CD14-positive monocyte (primary cell): ENCODE results near the gene GRIK5. TPM values are rescaled to one million over a fixed set of nuclear protein-coding genes. Genes with fewer than 3 reads are reported as not detected.

Experiments
- DNase-seq, 3 donors: peaks; one replicate each; pipeline ENCODE4 v3.0.0-alpha.2; 2011 to 2022
- H2AFZ ChIP-seq: 2 replicates; pipeline ENCODE4 v1.6.0; 2012; ENCODE audit warnings: mild to moderate bottlenecking, low read depth, low read length, inconsistent platforms; ENCODE audit not compliant: insufficient read depth, poor library complexity, severe bottlenecking
- H3K27ac ChIP-seq, 2 donors: 1 replicate in 1 of 2; 2 replicates in 1 of 2; pipeline ENCODE4 v1.5.1; 2012 to 2013; ENCODE audit warnings: low read length in 2 of 2, control low read depth in 1 of 2, inconsistent platforms in 1 of 2, low read depth in 1 of 2, mild to moderate bottlenecking in 1 of 2
- H3K27me3 ChIP-seq, 2 donors: one replicate each; pipeline versions ENCODE4 v1.6.0 to v1.6.1; 2011 to 2013; ENCODE audit warnings: low read length in 2 of 2; ENCODE audit not compliant: control insufficient read depth in 2 of 2, insufficient read depth in 2 of 2
- H3K36me3 ChIP-seq, 2 donors: replicated peaks in 1 of 2; 1 replicate in 1 of 2; 2 replicates in 1 of 2; pipeline versions ENCODE4 v1.5.1 to v1.6.1; 2012 to 2013; ENCODE audit warnings: low read length in 2 of 2, control low read depth in 1 of 2, inconsistent platforms in 1 of 2, mild to moderate bottlenecking in 1 of 2; ENCODE audit not compliant: insufficient read depth in 2 of 2, control insufficient read depth in 1 of 2
- H3K4me1 ChIP-seq, 2 donors: 1 replicate in 1 of 2; 2 replicates in 1 of 2; pipeline versions ENCODE4 v1.5.1 to v1.6.1; 2012 to 2013; ENCODE audit warnings: low read length in 2 of 2, control low read depth in 1 of 2, inconsistent platforms in 1 of 2, mild to moderate bottlenecking in 1 of 2, moderate library complexity in 1 of 2; ENCODE audit not compliant: insufficient read depth in 2 of 2, control insufficient read depth in 1 of 2
- H3K4me2 ChIP-seq: replicated peaks from 2 replicates; pipeline ENCODE3; 2012; ENCODE audit warnings: low read length, moderate library complexity, mild to moderate bottlenecking; ENCODE audit not compliant: poor library complexity, severe bottlenecking; ENCODE audit errors: extremely low read depth
- H3K4me3 ChIP-seq, 3 experiments: fragments of 200-600 bp in 1 of 3; sonication (generic) in 1 of 3; replicated peaks in 1 of 3; 1 replicate in 2 of 3; 2 replicates in 1 of 3; pipeline ENCODE4 v1.5.1; 2011 to 2013; ENCODE audit warnings: low read length in 3 of 3, mild to moderate bottlenecking in 3 of 3, control low read depth in 2 of 3, low read depth in 2 of 3, inconsistent platforms in 1 of 3, moderate library complexity in 1 of 3
- H3K79me2 ChIP-seq: 2 replicates; pipeline ENCODE4 v1.6.0; 2012; ENCODE audit warnings: mild to moderate bottlenecking, control low read depth, inconsistent platforms, low read length, moderate library complexity; ENCODE audit not compliant: insufficient read depth
- H3K9ac ChIP-seq: 2 replicates; pipeline ENCODE4 v1.6.0; 2017; ENCODE audit warnings: low read length, mild to moderate bottlenecking; ENCODE audit not compliant: insufficient read depth, poor library complexity, severe bottlenecking
- H3K9me3 ChIP-seq, 2 donors: replicated peaks in 1 of 2; 1 replicate in 1 of 2; 2 replicates in 1 of 2; pipeline versions ENCODE4 v1.5.1 to v1.6.1; 2012 to 2013; ENCODE audit warnings: low read length in 2 of 2, control low read depth in 1 of 2; ENCODE audit not compliant: control insufficient read depth in 1 of 2, insufficient read depth in 1 of 2
- H4K20me1 ChIP-seq: 2 replicates; pipeline ENCODE4 v1.6.0; 2012; ENCODE audit warnings: mild to moderate bottlenecking, low read length, control low read depth, moderate library complexity; ENCODE audit not compliant: insufficient read depth
- H3K27ac Mint-ChIP-seq, 7 donors: one replicate each; pipeline ENCODE4 v1.8.0; 2020; ENCODE audit warnings: mild to moderate bottlenecking in 7 of 7, mixed read lengths in 7 of 7, moderate library complexity in 6 of 7, inconsistent platforms in 2 of 7
- H3K27me3 Mint-ChIP-seq, 3 donors: one replicate each; pipeline ENCODE4 v1.8.0; 2021 to 2022; ENCODE audit warnings: low read depth in 3 of 3, mild to moderate bottlenecking in 3 of 3, mixed read lengths in 3 of 3, moderate library complexity in 3 of 3, inconsistent platforms in 1 of 3
- H3K36me3 Mint-ChIP-seq, 2 donors: one replicate each; pipeline ENCODE4 v1.8.0; 2020; ENCODE audit warnings: mixed read lengths in 2 of 2, inconsistent platforms in 1 of 2, mild to moderate bottlenecking in 1 of 2
- H3K4me1 Mint-ChIP-seq: one replicate; pipeline ENCODE4 v1.8.0; 2020; ENCODE audit warnings: mild to moderate bottlenecking, mixed read lengths
- H3K4me3 Mint-ChIP-seq, 2 donors: one replicate each; pipeline ENCODE4 v1.8.0; 2020; ENCODE audit warnings: mild to moderate bottlenecking in 2 of 2, mixed read lengths in 2 of 2, moderate library complexity in 1 of 2
- H3K9me3 Mint-ChIP-seq, 7 donors: one replicate each; pipeline ENCODE4 v1.8.0; 2020 to 2022; ENCODE audit warnings: mixed read lengths in 7 of 7, mild to moderate bottlenecking in 6 of 7, moderate library complexity in 6 of 7, inconsistent platforms in 2 of 7
- WGBS: methylation state at CpG from one replicate; pipeline ENCODE4 v1.1.5; 2013; ENCODE audit warnings: missing lambda C conversion rate; ENCODE audit not compliant: insufficient coverage; 5-methylcytosine and 5-hydroxymethylcytosine counted together
- intact Hi-C, 2 donors: fragments of 100-400 bp; cut with micrococcal nuclease; formaldehyde crosslinking; loops; one replicate each; pipeline versions ENCODE4 v1.15.0 to v1.15.1; 2023
- polyA plus RNA-seq, 3 donors: library from polyadenylated mRNA; depleted of rRNA in 1 of 3; unstranded in 2 of 3; stranded (reverse) in 1 of 3; fragments of 300-500 nt in 2 of 3; fragments of >200 nt in 1 of 3; fragmentation: Illumina TruSeq in 2 of 3; gene quantifications; 1 replicate in 2 of 3; 2 replicates in 1 of 3; pipeline ENCODE4 v1.2.3, GENCODE V29; 2012 to 2021
- TF ChIP-seq, protein P1 (sequence below): fragments of 200-600 bp; IDR thresholded peaks from one replicate; pipeline ENCODE4 v1.8.0; 2022; ENCODE audit warnings: antibody characterized with exemption, mild to moderate bottlenecking

The GRIK5 gene
- polyA plus RNA-seq, 3 donors = 0.12 to 0.28 TPM; not detected in 1

DNA sequence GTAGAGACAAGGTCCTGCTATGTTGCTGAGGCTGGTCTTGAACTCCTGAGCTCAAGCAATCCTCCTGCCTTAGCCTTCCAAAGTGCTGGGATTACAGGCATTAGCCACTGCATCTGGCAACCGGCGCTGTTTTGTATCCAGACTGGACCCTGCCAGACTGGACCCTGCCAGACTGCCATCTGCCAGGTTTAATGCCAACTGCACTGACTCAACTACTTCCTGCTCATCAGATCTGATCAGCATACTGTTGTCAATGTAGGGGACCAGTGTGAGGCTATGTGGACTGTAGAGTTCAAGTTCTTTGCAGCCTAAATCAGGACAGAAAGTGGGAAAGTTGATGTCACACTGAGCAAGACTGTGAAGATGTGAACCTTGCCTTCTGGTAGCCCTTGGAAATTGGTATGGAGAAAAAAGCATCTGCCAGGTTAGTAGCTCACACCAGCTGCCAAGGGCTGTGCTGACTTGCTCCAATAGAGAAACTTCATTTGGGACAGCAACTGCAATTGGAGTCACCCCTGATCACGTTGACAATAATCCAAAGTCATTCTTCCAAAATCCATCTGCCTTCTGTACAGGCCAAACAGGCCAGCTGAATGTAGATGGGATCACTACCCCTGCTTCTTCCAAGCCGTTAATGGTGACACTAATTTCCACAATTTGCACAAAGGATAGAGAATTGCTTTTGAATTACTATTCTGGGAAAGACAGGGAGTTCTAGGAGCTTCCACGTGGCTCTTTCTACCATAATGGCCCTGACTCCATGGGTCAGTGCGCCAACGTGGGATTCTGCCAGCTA, 39.2 kb downstream of the GRIK5 start:
- Histone ChIP-seq H3K4me3 (no peak overlapping the region), H3K4me2 (no peak overlapping the region), H3K36me3 (no peaks in the 10 kb centered on the region), H3K79me2 (no peaks in the 10 kb centered on the region), H3K9me3 (no peaks in the 10 kb centered on the region), H2AFZ (no peak overlapping the region), H4K20me1 (no peaks in the 10 kb centered on the region), H3K9ac (no peak overlapping the region), H3K27ac (no peak overlapping the region), H3K4me1 (no peaks in the 10 kb centered on the region), H3K27me3 (no peaks in the 10 kb centered on the region)
- no peak for DNase-seq
- Mint-ChIP-seq H3K27ac (no peak overlapping the region), H3K4me1 (peaks cover 2% of the 10 kb centered on the region), H3K9me3 (no peaks in the 10 kb centered on the region), H3K36me3 (no peaks in the 10 kb centered on the region), H3K4me3 (no peak overlapping the region), H3K27me3 (no peaks in the 10 kb centered on the region)
- intact Hi-C loops = no loop called here
- TF ChIP-seq, protein P1, sequence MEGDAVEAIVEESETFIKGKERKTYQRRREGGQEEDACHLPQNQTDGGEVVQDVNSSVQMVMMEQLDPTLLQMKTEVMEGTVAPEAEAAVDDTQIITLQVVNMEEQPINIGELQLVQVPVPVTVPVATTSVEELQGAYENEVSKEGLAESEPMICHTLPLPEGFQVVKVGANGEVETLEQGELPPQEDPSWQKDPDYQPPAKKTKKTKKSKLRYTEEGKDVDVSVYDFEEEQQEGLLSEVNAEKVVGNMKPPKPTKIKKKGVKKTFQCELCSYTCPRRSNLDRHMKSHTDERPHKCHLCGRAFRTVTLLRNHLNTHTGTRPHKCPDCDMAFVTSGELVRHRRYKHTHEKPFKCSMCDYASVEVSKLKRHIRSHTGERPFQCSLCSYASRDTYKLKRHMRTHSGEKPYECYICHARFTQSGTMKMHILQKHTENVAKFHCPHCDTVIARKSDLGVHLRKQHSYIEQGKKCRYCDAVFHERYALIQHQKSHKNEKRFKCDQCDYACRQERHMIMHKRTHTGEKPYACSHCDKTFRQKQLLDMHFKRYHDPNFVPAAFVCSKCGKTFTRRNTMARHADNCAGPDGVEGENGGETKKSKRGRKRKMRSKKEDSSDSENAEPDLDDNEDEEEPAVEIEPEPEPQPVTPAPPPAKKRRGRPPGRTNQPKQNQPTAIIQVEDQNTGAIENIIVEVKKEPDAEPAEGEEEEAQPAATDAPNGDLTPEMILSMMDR = no peak
- 96% methylated on average over 4 of the region's 7 CpGs for whole genome bisulfite sequencing

DNA sequence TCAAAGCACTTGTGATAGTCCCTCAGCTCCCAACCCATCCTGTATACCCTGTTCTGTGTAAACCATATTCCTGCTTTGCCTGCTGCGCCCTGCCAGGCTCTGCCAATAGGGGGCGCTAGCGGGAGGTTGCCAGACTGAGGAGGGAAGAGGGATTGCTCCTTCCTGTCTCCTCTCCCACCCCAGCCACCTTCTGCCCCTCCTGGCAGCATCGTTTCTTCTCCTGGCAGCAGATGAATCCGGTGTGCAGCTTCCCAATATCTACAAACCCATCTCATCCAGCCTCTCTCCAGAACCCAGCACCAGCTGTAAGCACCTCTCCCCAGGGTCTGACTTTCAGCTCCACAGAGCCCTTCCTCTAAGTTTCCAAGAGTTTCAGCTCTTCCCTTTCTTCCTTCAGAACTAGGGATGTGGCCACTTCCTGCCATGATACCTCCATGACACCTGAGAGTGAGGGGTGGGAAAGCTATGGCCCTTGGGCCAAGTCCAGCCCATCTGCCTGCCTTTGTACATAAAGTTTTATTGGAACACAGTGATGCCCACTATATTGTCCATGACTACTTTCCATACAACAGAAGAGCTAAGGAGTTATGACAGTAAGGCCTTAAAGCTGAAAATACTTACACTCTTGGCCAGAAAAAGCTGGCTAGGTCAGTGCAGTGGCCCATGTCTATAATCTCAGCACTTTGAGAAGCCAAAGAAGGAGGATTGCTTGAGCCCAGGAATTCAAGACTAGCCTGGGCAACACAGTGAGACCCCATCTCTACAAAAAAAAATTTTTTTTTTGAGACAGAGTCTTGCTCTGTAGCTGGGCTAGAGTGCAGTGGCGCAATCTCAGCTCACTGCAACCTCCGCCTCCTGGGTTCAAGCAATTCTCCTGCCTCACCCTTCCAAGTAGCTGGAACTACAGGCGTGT, 41.4 kb downstream of the GRIK5 start:
- TF ChIP-seq, protein P1 = peak; percentile 49
- H3K9me3 Mint-ChIP-seq = peaks cover 0 to 2% (median 0%) of the 10 kb centered on the region in 7 donors
- Histone ChIP-seq H3K27me3 (no peaks in the 10 kb centered on the region), H4K20me1 (no peaks in the 10 kb centered on the region), H3K9ac (no peak overlapping the region), H3K36me3 (no peaks in the 10 kb centered on the region), H3K27ac (no peak overlapping the region), H3K79me2 (no peaks in the 10 kb centered on the region), H2AFZ (no peak overlapping the region), H3K9me3 (no peaks in the 10 kb centered on the region), H3K4me3 (no peak overlapping the region), H3K4me1 (no peaks in the 10 kb centered on the region), H3K4me2 (no peak overlapping the region)
- no peak overlapping the region for H3K27ac Mint-ChIP-seq
- 100% methylated on average over 2 of the region's 8 CpGs for WGBS
- H3K4me3 Mint-ChIP-seq = no peak overlapping the region
- intact Hi-C loops = no loop called here
- H3K36me3 Mint-ChIP-seq = no peaks in the 10 kb centered on the region
- no peaks in the 10 kb centered on the region for H3K4me1 Mint-ChIP-seq
- H3K27me3 Mint-ChIP-seq = no peaks in the 10 kb centered on the region
- no peak for DNase-seq
